B cell (primary cell): ENCODE results near the gene RARA.
"Not testable (repeated sequence)": the region's sequence is repeated elsewhere in the genome, so short reads cannot be mapped to it uniquely, and the experiment has no call there.

Source experiments
- CTCF ChIP-seq: fragments of 200-600 bp; IDR thresholded peaks from one replicate; pipeline ENCODE4 v1.8.0; 2022; ENCODE audit warnings: antibody characterized with exemption, mild to moderate bottlenecking
- EZH2 ChIP-seq: IDR thresholded peaks from 2 replicates; pipeline ENCODE4 v1.6.1; 2012; ENCODE audit warnings: borderline replicate concordance, low read depth, mild to moderate bottlenecking, moderate library complexity, low read length; ENCODE audit not compliant: insufficient read depth, poor library complexity, severe bottlenecking

- TF ChIP-seq CTCF, EZH2: not testable (repeated sequence)
These were observed 4.1 kb upstream of the RARA start for GRCh38 chr17:40304866-40305265.
